GM18870 (cell line): ENCODE results near the gene MRPS18B.
"Not testable (repeated sequence)": the region's sequence is repeated elsewhere in the genome, so short reads cannot be mapped to it uniquely, and the experiment has no call there.

Experiments
- ATAC-seq: cut with Tn5 transposase; IDR thresholded peaks from one replicate; pipeline ENCODE4 v1.9.1; 2021; ENCODE audit warnings: moderate library complexity; ENCODE audit not compliant: unreplicated experiment

The MRPS18B gene

GRCh38 chr6:30617565-30618269 lies at the start of gene MRPS18B:
MRPS18B (plus strand) TSS chr6:30617840; CDS start chr6:30617866, 26 bp downstream.
- peak; percentile 71 for ATAC-seq

- no peak for ATAC-seq
Observed at GRCh38 chr6:30568245-30568644, 49.4 kb upstream of the MRPS18B start.

GRCh38 chr6:30570263-30570662 lies 47.4 kb upstream of the MRPS18B start:
- no peak for ATAC-seq

- ATAC-seq: peak; percentile 37
Observed at GRCh38 chr6:30570740-30571074, 46.9 kb upstream of the MRPS18B start.

GRCh38 chr6:30571075-30571761 lies 46.4 kb upstream of the MRPS18B start, which contains the start of gene ABCF1:
ABCF1 (plus strand) TSS chr6:30571442; CDS start chr6:30571488, 46 bp downstream.
- ATAC-seq: peak; percentile 78

GRCh38 chr6:30571762-30572082 lies 45.9 kb upstream of the MRPS18B start:
- ATAC-seq: no peak

GRCh38 chr6:30572148-30572547 lies 45.5 kb upstream of the MRPS18B start:
- no peak for ATAC-seq

GRCh38 chr6:30573113-30573512 lies 44.5 kb upstream of the MRPS18B start:
- no peak for ATAC-seq

- no peak for ATAC-seq
Observed at GRCh38 chr6:30578051-30578450, 39.6 kb upstream of the MRPS18B start.

- ATAC-seq: no peak
Observed at GRCh38 chr6:30583921-30584320, 33.7 kb upstream of the MRPS18B start.

- no peak for ATAC-seq
Observed at GRCh38 chr6:30589754-30590358, 27.8 kb upstream of the MRPS18B start.

GRCh38 chr6:30590509-30590908 lies 27.1 kb upstream of the MRPS18B start:
- no peak for ATAC-seq

- ATAC-seq: no peak
Observed at GRCh38 chr6:30591008-30591407, 26.6 kb upstream of the MRPS18B start.

GRCh38 chr6:30592287-30592686 lies 25.4 kb upstream of the MRPS18B start:
- ATAC-seq: no peak

GRCh38 chr6:30597315-30598144 lies 20.1 kb upstream of the MRPS18B start:
- not testable (repeated sequence) for ATAC-seq

- no peak for ATAC-seq
Observed at GRCh38 chr6:30598912-30599624, 18.6 kb upstream of the MRPS18B start.

GRCh38 chr6:30599625-30600324 lies 17.9 kb upstream of the MRPS18B start:
- ATAC-seq: no peak

- ATAC-seq: no peak
Observed at GRCh38 chr6:30600451-30600961, 17.1 kb upstream of the MRPS18B start.

GRCh38 chr6:30601436-30601814 lies 16.2 kb upstream of the MRPS18B start:
- no peak for ATAC-seq
